Stimulated activated CD4-positive, alpha-beta T cell treated with anti-CD3 and anti-CD28 coated beads, Interleukin-4, amount 100 ng/mL, for 48 hours (primary cell): ENCODE data around the gene TMEM40.
"Not testable (repeated sequence)": the region's sequence is repeated elsewhere in the genome, so short reads cannot be mapped to it uniquely, and the experiment has no call there.

Source experiments
- DNase-seq, 2 donors: peaks; one replicate each; pipeline ENCODE4 v3.0.0-alpha.2; 2020; ENCODE audit warnings: low read depth in 2 of 2

Gene TMEM40

DNA sequence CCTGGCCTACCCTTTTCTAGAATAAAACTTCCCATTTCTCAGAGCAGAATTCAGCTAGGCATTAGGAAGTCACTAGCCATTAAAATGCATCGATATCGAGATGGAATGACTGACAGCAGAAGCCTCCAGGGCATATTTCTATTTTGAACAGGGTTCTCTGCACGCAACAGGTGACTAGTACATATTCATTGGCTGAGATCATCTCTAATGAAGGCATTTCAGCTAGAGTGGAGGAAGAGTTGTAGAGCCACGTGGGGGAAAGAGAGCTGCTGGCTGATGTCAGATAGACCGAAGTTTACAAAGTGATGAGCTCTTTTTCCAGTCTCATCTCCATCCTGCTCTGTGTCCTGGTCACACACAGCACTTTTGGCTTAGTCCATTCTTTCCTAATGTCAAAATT lies 7.5 kb downstream of the TMEM40 start:
- DNase-seq, result no peak

- peak; percentile 11 to 18 for DNase-seq
Measured at GRCh38 chr3:12750658-12751071, 8.4 kb downstream of the TMEM40 start.

DNA sequence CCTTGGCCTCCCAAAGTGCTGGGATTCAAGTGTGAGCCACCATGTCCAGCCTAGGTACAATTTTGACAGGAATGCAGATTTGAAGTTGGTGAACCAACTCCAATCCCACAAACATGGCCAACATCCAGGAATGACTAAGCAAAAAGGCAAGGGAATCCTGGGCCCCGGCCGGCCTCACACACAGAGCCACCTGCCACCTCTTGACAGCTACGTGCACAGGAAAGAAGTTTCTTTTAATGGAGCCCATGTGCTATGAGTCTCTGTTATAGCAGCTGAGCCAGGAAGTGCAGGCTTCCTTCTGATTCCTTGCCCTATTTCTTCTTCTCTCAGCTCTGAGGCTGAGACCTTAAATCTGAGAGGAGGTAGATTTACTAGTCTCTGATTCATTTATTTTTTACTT lies 8.8 kb downstream of the TMEM40 start:
- no peak for DNase-seq

DNA sequence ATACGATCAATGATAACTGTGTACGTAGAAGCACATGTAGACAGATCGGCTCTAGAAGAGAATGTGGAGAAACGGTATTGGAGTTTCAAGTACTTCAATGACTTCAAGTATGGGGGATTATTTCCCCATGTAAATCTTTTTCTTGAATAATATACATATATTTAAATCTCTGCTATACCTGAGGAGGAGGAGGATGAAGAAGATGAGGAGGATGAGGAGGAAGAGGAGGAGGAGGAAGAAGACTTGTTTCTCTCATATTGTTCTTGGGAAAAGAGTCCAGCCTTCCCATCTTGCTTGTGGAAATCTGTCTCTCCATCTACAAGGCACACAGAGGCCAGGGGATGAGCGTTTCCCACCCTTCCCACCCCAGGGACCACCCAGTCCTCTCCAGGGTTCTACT lies 10.6 kb downstream of the TMEM40 start:
- DNase-seq, result no peak

DNA sequence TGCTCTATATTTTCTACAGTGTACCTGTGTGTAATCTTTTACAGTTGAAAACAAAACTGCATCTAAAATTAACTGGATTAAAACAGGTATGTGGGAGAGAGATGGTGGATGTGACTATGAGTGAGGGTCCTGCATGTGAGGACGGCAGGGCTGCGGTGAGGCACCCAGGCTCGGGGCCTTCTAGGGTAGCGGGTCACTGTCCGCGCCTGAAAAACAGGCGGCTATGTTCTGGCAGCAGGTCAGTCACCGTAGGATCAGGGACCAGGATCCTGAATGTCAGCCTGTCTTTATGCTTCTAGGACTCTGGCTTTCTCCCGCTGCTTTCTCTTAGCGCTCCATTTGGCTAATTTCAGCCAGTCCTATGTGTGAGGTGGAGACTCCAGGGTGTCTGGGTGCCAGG lies 12.6 kb downstream of the TMEM40 start:
- DNase-seq, result no peak

DNA sequence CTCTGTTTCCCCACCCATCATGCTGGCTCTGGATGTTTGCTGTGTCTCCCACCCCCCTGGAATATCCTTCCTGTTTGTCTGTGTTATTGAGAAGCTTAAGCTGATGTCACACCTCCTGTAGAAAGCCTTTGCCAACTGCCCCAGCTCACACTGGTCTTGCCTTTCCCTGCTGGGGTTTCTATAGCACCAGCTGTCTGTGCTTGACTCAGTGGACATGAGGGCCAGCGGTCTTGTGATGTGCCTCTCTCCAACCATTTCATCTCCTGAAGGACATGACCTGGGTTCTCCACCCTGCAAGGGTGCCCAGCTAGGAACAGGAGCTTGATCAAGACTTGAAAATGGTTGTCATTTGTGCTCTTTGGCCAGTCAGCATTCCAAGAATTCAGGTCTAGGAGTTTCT lies 14.7 kb downstream of the TMEM40 start:
- DNase-seq, result no peak

DNA sequence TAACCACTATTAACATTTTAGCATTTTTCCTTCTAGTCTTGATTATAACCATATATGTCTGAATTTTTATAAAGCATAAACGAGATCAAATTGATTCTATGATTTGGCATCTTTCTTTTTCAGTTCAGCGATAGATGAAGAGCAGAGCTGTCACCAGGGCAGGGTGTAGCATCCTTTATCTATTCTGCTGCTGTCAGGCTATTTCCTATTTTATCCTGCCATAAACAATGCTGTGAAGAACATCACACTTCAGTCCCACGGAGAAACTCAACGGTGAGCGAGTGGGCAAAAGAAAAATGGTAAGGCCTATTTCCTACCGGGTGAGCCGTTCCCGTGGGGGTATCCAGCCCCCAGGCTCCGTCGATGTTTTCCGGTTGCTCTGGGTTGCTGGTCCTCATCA lies 15.5 kb downstream of the TMEM40 start:
- DNase-seq, result no peak

GRCh38 chr3:12742330-12743107 lies 16.5 kb downstream of the TMEM40 start:
- DNase-seq, result no peak

DNA sequence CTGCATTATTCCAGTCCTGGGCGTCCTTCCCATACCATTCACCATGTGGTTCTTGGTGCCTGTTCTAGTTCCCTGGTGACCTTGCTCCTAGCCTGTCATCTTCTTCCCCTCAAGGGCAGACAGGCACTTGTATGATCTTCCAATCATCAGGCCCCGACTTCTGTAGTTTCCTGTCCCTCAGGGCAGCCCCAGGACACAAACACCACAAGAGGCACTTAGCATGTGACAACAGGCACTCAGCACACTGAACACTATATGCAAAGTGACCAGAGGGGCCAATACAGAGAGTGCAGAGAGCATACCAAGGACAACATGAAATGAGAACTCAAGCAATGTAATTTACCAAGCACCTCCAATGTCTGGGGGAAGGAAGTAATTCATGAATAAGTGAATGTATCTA lies 17.9 kb downstream of the TMEM40 start:
- no peak for DNase-seq

DNA sequence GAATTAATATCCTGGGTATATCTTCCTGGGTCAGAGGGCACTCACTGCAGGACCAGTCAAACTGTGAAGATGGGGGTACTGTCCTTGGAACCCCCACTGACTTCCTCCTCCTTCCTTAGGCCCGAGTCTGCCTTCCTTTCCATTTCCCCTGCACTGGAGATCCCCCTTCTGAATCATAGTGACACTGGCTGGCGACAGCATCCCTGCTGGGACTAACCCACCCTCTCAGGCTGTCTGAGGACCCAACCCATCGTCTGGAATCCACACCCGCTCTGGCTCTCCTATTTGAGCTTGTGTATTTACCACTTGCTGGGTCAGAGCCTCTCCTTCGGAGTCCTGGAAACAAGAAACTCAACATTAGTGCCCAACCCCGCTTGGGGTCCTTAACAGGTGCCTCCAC lies 21.2 kb downstream of the TMEM40 start:
- DNase-seq, result no peak

DNA sequence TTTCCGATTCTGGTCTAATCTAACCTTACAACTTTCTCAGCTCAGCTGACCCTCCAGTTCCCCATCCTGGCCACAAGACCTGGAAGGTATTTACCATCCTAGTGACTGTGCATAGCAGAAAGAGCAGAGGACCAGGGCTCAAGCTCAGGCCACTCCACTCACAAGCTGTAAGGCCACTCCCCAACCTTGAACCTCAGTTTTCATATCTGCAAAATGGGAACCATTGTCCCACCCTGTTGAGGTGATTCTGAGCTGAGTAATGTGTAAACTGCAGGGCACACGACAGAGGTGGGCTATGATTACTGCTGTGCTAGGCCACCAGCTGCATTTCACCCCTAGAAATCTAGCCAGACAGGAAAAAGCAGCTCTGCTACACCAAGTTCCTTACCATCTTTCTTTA lies 21.7 kb downstream of the TMEM40 start:
- no peak for DNase-seq

- DNase-seq, result no peak
Measured at GRCh38 chr3:12734960-12735359, 24.1 kb downstream of the TMEM40 start.

DNA sequence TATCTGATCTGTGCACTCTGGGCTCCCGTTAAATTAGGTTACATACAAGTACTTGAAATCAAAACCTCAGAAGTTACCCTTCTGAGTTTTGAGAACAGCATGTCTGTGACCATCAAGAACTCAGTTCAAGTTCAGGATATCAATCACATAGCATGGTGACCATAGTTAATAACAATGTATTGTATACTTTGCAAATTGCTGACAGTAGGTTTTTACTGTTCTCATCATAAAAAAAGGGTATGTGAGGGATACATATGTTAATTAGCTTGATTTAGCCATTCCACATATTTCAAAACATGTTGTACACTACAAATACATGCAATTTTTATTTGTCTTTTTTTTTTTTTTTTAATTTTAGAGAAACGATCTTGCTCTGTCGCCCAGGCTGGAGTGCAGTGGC lies 25.5 kb downstream of the TMEM40 start:
- DNase-seq, result no peak

DNA sequence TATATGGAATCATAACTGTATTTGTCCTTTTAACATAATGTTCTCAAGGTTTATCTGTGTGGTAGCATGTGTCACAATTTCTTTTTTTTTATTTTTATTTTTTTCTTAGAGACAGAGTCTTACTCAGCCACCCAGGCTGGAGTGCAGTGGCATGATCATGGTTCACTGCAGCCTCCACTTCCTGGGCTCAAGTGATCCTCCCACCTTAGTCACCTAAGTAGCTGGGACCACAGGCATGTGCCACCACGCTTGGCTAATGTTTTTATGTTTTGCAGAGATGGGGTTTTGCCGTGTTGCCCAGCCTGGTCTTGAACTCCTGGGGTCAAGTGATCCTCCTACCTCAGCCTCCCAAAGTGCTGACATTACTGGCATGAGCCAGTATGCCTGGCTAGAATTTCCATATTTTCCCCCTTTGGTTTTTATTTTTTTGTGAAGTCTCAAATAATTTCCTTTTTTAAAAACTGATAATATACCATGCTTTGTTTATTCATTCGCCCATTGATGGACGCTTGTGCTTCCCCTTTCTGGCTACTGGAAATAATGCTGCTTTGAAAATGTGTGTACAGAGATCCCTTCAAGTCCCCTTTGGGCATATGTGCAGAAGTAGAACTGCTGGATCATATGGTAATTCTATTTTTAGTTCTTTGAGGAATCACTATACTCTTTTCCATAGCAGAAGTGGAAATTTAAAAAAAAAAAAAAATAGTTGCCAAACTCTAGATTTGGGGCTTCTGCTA lies 28.4 kb downstream of the TMEM40 start:
- no peak for DNase-seq

DNA sequence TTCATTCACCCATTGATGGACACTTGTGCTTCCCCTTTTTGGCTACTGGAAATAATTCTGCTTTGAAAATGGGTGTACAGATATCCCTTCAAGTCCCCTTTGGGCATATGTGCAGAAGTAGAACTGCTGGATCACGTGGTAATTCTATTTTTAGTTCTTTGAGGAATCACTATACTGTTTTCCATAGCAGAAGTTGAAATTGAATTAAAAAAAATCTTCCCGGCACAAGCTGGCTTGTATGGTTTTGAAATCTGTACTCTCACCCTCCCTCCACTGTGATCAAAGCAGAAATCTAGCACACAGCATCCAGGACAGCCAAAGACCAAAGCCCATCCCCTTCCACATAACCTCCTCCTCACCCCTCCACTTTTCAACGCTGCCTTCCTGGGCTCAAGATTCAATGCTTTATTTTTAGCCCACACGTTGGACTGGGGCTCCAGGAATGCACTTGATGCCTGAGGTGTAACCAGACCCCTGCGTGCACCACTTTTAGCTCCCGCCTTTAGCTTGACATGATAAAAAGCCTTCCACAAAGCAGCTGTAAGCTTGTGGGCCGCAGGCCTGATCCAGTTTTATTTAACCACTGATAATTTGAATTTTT lies 29.9 kb downstream of the TMEM40 start:
- no peak for DNase-seq

DNA sequence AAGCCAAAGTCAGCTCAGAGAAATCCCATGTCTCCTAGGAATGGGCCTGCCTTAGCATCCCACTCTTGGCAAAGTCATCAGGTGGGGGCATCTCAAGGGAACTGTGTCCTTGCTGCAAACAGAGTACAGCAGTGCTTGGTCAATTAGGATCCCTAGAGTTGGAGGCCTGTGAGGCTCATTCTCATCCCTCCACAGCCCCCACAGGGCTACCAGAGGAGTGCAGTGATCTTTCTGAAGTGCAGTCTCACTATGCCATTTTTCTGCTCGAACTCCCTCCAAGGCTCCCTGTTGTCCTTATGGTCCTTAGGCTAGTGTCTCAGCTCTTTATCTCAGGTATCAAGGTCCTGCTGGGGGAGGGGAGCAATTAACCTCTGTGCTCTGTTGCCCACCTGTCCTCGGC lies 31.1 kb downstream of the TMEM40 start:
- DNase-seq, result no peak

DNA sequence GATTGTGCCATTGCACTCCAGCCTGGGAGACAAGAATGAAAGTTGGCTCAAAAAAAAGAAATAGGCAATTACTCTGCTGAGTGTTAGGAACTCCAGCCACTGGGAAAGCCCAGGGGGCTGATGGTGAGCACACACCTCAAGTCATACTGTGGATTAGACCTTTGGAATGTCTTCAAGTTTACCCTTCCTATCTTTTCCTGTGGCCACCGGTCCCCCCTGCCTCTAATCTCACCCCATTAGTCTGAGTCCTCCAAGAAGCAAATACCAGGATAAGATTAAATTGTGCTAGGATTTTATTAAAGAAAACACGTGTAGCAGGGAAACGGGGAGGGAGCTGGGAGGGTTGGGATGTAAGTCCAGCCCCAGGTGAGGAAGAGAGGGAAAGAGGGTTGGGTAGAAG lies 31.6 kb downstream of the TMEM40 start:
- DNase-seq, result no peak

DNA sequence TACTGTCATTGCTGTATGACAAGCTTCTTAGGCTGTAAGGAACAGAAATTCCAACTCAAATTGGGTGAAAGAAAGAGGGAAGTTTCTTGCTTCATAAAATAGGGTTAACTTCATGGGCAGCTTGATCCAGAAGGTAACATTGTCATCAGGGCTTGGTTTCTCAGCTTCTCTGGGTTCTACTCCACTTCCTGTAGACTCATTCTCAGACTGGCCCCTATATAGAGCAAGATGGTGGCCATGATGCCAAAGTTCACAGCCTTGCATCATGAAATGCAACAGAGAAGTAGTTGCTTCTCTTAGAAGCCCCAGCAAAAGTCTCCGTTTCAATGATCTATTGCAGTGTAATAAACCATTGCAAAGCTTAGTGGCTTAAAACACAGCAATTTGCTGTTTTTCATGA lies 33.6 kb downstream of the TMEM40 start:
- DNase-seq, result no peak

DNA sequence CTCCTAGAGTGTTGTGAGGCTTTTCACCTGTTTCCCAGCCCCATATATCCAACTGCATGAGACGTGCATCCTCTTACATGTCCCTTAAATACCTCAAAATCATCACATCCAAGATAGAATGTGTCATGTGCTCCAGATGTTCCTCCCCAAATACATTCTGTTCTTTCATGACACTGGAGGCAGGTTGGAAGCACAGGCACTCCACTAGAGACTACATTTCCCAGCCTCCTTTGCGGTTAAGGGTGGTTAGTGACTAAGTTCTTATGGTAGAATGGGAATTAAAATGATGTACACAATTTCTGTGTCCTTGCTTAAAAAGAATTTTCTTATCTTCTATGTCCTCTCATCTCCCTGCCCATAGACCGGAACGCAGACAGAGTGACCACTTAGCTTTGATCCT lies 34.3 kb downstream of the TMEM40 start:
- DNase-seq, result no peak

- DNase-seq, result not testable (repeated sequence)
Measured at GRCh38 chr3:12723362-12723761, 35.7 kb downstream of the TMEM40 start.

GRCh38 chr3:12722226-12722625 lies 36.8 kb downstream of the TMEM40 start:
- DNase-seq, result no peak

DNA sequence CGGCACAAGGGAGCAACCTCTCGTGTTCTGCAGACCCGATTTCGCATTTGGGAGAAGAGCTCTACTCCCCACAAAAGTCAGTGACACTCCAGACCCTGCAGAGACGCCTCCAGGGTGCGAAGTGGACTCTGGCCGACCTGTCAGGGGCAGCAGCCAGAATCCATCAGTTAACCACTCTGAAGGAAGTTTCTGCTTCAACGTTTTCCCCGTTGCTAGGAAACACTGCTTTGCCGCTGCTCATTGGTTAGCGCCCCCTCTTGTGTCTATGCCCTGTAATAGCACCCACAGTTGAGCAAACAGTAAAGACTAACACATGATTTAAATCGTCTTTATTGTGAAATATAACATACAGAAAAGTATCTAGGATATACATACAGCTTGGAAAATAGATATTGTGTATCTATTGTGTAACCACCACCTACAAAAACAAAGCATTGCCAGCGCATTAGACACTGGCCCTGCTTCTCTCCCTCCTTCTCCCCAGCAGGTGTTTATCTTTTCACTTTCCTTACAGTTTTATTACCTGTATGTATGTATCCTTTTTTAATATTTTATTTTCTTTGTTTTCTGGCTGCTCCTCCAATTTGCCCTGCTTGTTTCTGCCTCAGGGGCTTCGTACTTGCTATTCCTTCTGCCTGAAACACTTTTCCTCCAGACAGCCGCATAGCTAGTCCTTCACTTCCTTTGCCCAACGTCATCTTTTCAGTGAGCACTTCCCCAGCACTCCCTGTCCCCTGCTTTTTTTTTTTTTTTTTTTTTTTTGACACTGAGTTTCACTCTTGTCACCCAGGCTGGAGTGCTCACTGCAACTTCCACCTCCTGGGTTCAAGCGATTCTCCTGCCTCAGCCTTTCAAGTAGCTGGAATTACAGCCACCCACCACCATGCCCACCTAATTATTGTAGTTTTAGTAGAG lies 38.8 kb downstream of the TMEM40 start:
- peak; percentile 38 to 56 for DNase-seq
